Esophagus muscularis mucosa (tissue), 4 donors: ENCODE measurements around the gene UBE2N.

ENCODE experiments used
- CTCF ChIP-seq, 3 experiments: fragments of 200-600 bp in 2 of 3; fragments of 450-650 bp in 1 of 3; sonication (generic) in 2 of 3; IDR thresholded peaks; one replicate each; pipeline ENCODE4 v1.5.1; 2017 to 2019; ENCODE audit warnings: antibody characterized with exemption in 3 of 3, mild to moderate bottlenecking in 2 of 3, moderate library complexity in 1 of 3
- EP300 ChIP-seq: sonication (generic); formaldehyde crosslinking; IDR thresholded peaks from one replicate; pipeline ENCODE4 v1.6.1; 2017; ENCODE audit warnings: antibody characterized with exemption
- POLR2AphosphoS5 ChIP-seq, 2 donors: sonication (generic); formaldehyde crosslinking; IDR thresholded peaks; one replicate each; pipeline ENCODE4 v1.6.1; 2017; ENCODE audit warnings: antibody characterized with exemption in 2 of 2

GRCh38 chr12:93356214-93356613 lies 85.5 kb downstream of the UBE2N start:
- TF ChIP-seq CTCF (IDR thresholded peaks at IDR 0.05) (no peak), EP300 (no peak), POLR2AphosphoS5 (IDR thresholded peaks at IDR 0.05) (no peak)
